Psoas muscle (tissue), 8 donors: ENCODE measurements around the gene FGFRL1. TPM values are rescaled to one million over a fixed set of nuclear protein-coding genes. Genes with fewer than 3 reads are reported as not detected.

Source experiments
- ATAC-seq, 4 donors: fragments of 200-7000 bp; cut with Tn5 transposase; one replicate each; pipeline ENCODE4 v1.9.1; 2020; ENCODE audit warnings: moderate library complexity in 3 of 4, mild to moderate bottlenecking in 2 of 4
- DNase-seq, 2 donors: peaks; one replicate each; pipeline ENCODE4 v3.0.0-alpha.2; 2020
- H3K27ac ChIP-seq: fragments of 200-600 bp; one replicate; pipeline ENCODE4 v1.8.0; 2022
- H3K27me3 ChIP-seq, 3 donors: fragments of 200-600 bp in 1 of 3; one replicate each; pipeline versions ENCODE4 v1.6.1 to v1.8.0; 2013 to 2022; ENCODE audit warnings: low read length in 2 of 3, mild to moderate bottlenecking in 2 of 3, moderate library complexity in 1 of 3; ENCODE audit not compliant: insufficient read depth in 3 of 3
- H3K36me3 ChIP-seq, 2 donors: fragments of 200-600 bp in 1 of 2; one replicate each; pipeline versions ENCODE4 v1.6.1 to v1.8.0; 2013 to 2022; ENCODE audit warnings: low read depth in 1 of 2, mild to moderate bottlenecking in 1 of 2, moderate library complexity in 1 of 2; ENCODE audit not compliant: insufficient read depth in 1 of 2
- H3K4me1 ChIP-seq: fragments of 200-600 bp; one replicate; pipeline ENCODE4 v1.8.0; 2022
- H3K4me3 ChIP-seq: fragments of 200-600 bp; one replicate; pipeline ENCODE4 v1.8.0; 2022; ENCODE audit warnings: mild to moderate bottlenecking
- H3K9me3 ChIP-seq: fragments of 200-600 bp; one replicate; pipeline ENCODE4 v1.8.0; 2022
- WGBS, 3 donors: extraction: QIAGEN DNeasy Blood & Tissue Kit; methylation state at CpG; one replicate each; pipeline versions ENCODE4 v1.1.6 to v1.1.7; 2013; 5-methylcytosine and 5-hydroxymethylcytosine counted together
- intact Hi-C, 2 donors: fragments of 100-400 bp; cut with DNase I; formaldehyde crosslinking; loops; one replicate each; pipeline versions ENCODE4 v1.11.0 to v1.14.2; 2022
- polyA plus RNA-seq, 3 donors: library from polyadenylated mRNA; stranded (reverse); fragments of 200-250 nt; gene quantifications; one replicate each; pipeline ENCODE4 v1.2.3, GENCODE V29; 2013
- total RNA-seq, 4 donors: library from RNA; stranded (reverse); fragmentation: NEBNext Ultra II Directional in 2 of 4; extraction: Animal tissue kit (Norgen Biotek cat#: 25700) in 2 of 4; gene quantifications; one replicate each; pipeline versions ENCODE4 v1.2.1 to v1.2.4, GENCODE V29; 2021 to 2023
- TF ChIP-seq, protein P1 (sequence below): fragments of 200-600 bp; IDR thresholded peaks from one replicate; pipeline ENCODE4 v1.8.0; 2022; ENCODE audit warnings: antibody characterized with exemption
- donor health status: healthy with polysubstance abuse.
- donor health status: DM: no; HTN: no; CAD: no; lungs with moderate emphysema.
- donor health status: Bipolar disorder and iron deficiency.
- donor health status: healthy.
- donor health status: DM: yes; HTN: yes; CAD: no.
- donor health status: DM: no; HTN: no; CAD: no.
- donor health status: DM: no; HTN: no; CAD: no.
- donor health status: DM: yes; HTN: yes; CAD: no.

FGFRL1 gene
- total and polyA plus RNA-seq, 7 donors = 9.8 to 41.2 (median 15.5) TPM

DNA sequence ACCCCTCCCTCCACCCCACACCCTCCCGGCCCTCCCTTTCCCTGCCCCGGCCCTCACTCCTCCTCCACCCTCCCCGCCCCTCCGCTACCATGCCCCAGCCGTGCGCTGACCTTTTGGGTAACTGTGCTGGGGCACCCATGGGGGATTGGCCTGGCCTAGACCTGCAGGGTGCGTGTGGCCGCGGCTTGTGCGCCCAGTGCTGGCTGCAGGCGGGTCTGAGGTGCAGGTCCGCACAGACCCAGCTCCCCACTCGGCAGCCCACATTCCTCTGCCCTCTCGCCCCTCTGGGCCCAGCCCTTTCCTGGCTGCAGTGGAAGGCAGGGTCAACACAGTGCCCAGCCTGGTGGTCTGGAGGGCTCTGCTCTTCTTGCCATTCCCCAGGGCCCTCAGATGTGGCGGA, 24.7 kb downstream of the FGFRL1 start:
- WGBS, 3 donors = 65 to 77% (median 67%) methylated on average over 12 to 15 of the region's 15 CpGs

DNA sequence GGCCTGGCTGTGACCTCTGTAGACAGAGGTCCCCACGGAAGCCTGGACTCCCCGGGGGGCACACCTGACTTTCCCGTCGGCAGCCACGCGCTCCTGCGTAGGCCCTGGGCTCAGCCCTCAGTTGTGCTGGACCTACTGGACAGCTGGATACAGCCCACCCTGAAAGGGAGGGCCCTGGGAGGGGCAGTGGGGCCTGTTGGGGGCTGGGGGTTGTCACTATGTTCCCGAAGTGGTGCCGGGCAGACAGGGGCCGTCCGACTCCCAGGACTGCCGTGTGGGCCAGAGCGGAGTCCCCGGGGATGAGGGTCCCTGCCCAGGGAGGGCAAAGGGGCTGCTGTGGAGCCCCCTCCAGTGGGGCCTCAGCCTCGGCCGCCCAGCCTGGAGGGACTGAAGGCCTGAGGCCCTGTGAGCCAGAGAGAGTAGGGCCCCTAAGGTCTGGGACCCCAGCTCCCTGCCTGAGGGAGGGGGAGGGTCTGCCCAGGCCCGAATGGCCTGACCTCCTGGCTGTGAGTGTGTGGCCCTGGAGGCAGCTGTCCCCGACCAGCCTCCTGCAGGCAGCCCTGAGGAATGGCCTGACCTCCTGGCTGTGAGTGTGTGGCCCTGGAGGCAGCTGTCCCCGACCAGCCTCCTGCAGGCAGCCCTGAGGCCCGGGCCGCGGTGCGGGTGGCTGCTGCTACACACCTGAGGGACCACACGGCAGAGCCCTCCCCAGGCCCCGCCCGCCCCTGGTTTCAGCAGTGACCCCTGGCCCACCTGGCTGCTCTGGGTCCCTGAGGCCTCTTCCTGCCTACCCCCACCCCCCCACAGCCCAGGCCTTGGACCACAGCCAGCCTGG, 25.8 kb downstream of the FGFRL1 start:
- ATAC-seq (no peak), DNase-seq (no peak)
- H3K9me3 ChIP-seq = no peaks in the 10 kb centered on the region
- H3K4me3 ChIP-seq = no peak overlapping the region
- peaks cover 0 to 66% (median 20%) of the 10 kb centered on the region in 3 donors for H3K27me3 ChIP-seq
- 75 to 86% (median 78%) methylated on average over 25 to 26 of the region's 26 CpGs for WGBS, 3 donors
- H3K4me1 ChIP-seq = no peaks in the 10 kb centered on the region
- H3K36me3 ChIP-seq = no peaks in the 10 kb centered on the region
- H3K27ac ChIP-seq = no peak overlapping the region
- TF ChIP-seq, protein P1, sequence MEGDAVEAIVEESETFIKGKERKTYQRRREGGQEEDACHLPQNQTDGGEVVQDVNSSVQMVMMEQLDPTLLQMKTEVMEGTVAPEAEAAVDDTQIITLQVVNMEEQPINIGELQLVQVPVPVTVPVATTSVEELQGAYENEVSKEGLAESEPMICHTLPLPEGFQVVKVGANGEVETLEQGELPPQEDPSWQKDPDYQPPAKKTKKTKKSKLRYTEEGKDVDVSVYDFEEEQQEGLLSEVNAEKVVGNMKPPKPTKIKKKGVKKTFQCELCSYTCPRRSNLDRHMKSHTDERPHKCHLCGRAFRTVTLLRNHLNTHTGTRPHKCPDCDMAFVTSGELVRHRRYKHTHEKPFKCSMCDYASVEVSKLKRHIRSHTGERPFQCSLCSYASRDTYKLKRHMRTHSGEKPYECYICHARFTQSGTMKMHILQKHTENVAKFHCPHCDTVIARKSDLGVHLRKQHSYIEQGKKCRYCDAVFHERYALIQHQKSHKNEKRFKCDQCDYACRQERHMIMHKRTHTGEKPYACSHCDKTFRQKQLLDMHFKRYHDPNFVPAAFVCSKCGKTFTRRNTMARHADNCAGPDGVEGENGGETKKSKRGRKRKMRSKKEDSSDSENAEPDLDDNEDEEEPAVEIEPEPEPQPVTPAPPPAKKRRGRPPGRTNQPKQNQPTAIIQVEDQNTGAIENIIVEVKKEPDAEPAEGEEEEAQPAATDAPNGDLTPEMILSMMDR = no peak
- intact Hi-C loops = no loop called here

More for the DNA sequence above, 24.7 kb downstream of the FGFRL1 start:
- Histone ChIP-seq H3K27ac (no peak overlapping the region), H3K9me3 (no peaks in the 10 kb centered on the region), H3K4me1 (no peaks in the 10 kb centered on the region), H3K4me3 (no peak overlapping the region), H3K36me3 (no peaks in the 10 kb centered on the region), H3K27me3 (peaks cover 0 to 66% (median 21%) of the 10 kb centered on the region in 3 donors)
- DNase-seq (no peak), ATAC-seq (no peak)
- TF ChIP-seq, protein P1 = no peak
- intact Hi-C loops = no loop called here

DNA sequence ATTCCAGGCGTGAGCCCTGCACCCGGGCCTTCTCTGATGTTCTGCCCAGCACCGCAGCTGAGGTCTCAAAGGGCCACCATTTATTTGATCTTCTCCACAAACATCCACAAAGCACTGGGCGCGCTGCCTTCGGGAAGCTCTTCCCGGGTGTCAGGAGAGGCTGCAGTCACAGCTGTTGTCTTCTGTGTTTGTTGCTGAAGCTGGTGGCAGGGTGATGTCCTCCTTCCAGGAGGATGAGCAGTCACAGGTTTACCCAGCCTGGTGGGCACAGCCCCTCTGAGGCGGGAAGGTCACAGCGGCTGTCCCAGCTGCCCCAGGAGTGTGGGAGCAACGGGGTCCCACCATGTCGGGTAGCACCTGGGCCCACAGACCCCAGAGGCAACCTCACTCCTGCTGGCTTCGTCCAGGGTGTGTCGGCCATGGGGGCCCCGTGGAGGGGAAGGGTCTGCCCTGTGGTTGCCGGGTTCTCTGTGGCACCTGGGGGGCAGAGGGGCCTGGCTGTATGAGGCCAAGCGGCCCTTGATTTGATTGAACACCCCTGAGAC, 27.6 kb downstream of the FGFRL1 start:
- Histone ChIP-seq H3K4me3 (no peak overlapping the region), H3K27ac (no peak overlapping the region), H3K4me1 (no peaks in the 10 kb centered on the region), H3K9me3 (no peaks in the 10 kb centered on the region), H3K27me3 (peaks cover 0 to 57% (median 13%) of the 10 kb centered on the region in 3 donors), H3K36me3 (no peaks in the 10 kb centered on the region)
- TF ChIP-seq, protein P1 = no peak
- DNase-seq (no peak), ATAC-seq (no peak)
- intact Hi-C loops = no loop called here
- 53 to 67% (median 56%) methylated on average over 14 to 16 of the region's 16 CpGs for WGBS, 3 donors

- 56 to 66% (median 59%) methylated on average over 18 to 20 of the region's 20 CpGs for WGBS, 3 donors
- ATAC-seq (no peak), DNase-seq (peak in 1 of 2 donors; percentile 56)
- Histone ChIP-seq H3K4me3 (no peak overlapping the region), H3K36me3 (no peaks in the 10 kb centered on the region), H3K27ac (no peak overlapping the region), H3K27me3 (peaks cover 0 to 57% (median 8%) of the 10 kb centered on the region in 3 donors), H3K9me3 (no peaks in the 10 kb centered on the region), H3K4me1 (no peaks in the 10 kb centered on the region)
- intact Hi-C loops = no loop called here
- TF ChIP-seq, protein P1 = no peak
These were observed 28.3 kb downstream of the FGFRL1 start for GRCh38 chr4:1039493-1040343.
